BJ (cell line): Measurements from ENCODE around the gene ADAMTS14. TPM values are rescaled to one million over a fixed set of nuclear protein-coding genes. Genes with fewer than 3 reads are reported as not detected.

Experiments used
- CTCF ChIA-PET: fragments of 350-600 bp; formaldehyde crosslinking; extraction: SDS; loops from one replicate; lab custom pipeline; 2021; ENCODE audit warnings: antibody characterized with exemption, inconsistent platforms; lab: Yijun Ruan, JAX
- POLR2A ChIA-PET: fragments of 300-600 bp; sonication (Branson Sonifier 250); formaldehyde crosslinking; extraction: SDS; loops from one replicate; lab custom pipeline; 2021; ENCODE audit warnings: antibody characterized with exemption; lab: Charles Lee
- DNase-seq: peaks from one replicate; pipeline ENCODE4 v3.0.0-alpha.2; 2011; ENCODE audit warnings: low read depth
- H3K27me3 ChIP-seq: 2 replicates; pipeline ENCODE4 v1.6.0; 2011; ENCODE audit warnings: low read length; ENCODE audit not compliant: control insufficient read depth, insufficient read depth
- H3K36me3 ChIP-seq: 2 replicates; pipeline ENCODE4 v1.5.1; 2011; ENCODE audit warnings: low read length; ENCODE audit not compliant: control insufficient read depth, insufficient read depth
- H3K4me3 ChIP-seq: 2 replicates; pipeline ENCODE4 v1.5.1; 2011; ENCODE audit warnings: low read depth, mild to moderate bottlenecking, control low read depth, low read length
- polyA plus RNA-seq: library from polyadenylated mRNA; depleted of rRNA; stranded (reverse); fragments of >200 nt; gene quantifications from 2 replicates; pipeline ENCODE4 v1.2.3, GENCODE V29; 2011
- TF ChIP-seq, protein P1 (sequence below): IDR thresholded peaks from 2 replicates; pipeline ENCODE4 v1.5.1; 2011; ENCODE audit warnings: low read depth, mild to moderate bottlenecking, control low read depth, inconsistent platforms, low read length, moderate library complexity; ENCODE audit not compliant: insufficient read depth

ADAMTS14 gene
- polyA plus RNA-seq, 1 experiment, result 3.3 TPM

DNA sequence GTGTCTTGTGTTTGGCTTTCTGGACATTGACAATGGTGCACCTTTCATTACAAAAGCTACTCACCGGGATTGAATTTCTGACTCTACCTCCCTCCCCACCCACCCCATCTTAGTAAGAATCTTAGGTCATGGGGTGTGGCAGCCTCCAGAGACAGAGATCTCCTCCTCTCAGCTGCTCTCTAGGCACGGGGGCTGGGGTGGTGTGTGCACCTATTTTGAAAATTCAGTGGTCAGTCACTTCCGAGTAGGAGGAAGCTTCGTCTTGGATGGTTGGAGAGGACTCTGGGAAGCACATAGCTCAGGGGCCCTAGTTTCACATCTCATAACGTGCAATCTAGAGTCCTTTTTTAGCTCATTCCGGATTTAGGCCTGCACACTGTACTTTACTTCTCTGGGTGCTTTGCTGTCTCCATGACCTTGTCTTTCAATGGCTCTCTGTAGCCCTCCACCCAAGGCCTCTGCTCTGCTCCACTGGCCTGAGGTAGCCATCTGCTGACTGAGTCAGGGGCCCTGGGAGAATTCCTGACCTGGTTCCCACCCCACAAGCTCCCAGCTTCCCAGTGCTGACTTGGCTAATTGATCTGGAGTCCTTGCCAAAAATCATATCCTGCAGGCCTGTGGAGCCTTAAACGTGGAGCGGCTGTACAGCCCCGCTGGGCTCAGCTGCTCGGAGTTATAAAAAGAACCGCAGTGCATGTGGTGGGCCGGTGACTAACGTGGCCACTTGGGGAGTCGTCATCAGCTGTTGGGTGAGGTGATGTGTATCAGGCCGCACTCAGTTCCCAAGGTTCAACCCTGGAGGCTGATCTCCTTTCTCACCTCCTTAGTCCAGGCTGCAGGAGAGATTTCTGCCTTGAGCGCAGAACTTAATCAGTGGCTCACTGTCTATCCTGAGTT is 19.3 kb upstream of the ADAMTS14 start:
- no peak overlapping the region for H3K4me3 ChIP-seq
- CTCF ChIA-PET, result interaction anchor here (0.5 to 3.1 kb wide), 5 partner anchors 8 to 234 kb away, joined by 3 to 8 read pairs (median 4); no protein-coding TSS in a partner anchor
- POLR2A ChIA-PET, result interaction anchor here (0.5 kb wide), 1 partner anchor 34 kb away, joined by 9 read pairs; no protein-coding TSS in a partner anchor
- TF ChIP-seq, protein P1, sequence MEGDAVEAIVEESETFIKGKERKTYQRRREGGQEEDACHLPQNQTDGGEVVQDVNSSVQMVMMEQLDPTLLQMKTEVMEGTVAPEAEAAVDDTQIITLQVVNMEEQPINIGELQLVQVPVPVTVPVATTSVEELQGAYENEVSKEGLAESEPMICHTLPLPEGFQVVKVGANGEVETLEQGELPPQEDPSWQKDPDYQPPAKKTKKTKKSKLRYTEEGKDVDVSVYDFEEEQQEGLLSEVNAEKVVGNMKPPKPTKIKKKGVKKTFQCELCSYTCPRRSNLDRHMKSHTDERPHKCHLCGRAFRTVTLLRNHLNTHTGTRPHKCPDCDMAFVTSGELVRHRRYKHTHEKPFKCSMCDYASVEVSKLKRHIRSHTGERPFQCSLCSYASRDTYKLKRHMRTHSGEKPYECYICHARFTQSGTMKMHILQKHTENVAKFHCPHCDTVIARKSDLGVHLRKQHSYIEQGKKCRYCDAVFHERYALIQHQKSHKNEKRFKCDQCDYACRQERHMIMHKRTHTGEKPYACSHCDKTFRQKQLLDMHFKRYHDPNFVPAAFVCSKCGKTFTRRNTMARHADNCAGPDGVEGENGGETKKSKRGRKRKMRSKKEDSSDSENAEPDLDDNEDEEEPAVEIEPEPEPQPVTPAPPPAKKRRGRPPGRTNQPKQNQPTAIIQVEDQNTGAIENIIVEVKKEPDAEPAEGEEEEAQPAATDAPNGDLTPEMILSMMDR, result no peak
- H3K36me3 ChIP-seq, result no peaks in the 10 kb centered on the region
- DNase-seq, result peak; percentile 95
- no peaks in the 10 kb centered on the region for H3K27me3 ChIP-seq

DNA sequence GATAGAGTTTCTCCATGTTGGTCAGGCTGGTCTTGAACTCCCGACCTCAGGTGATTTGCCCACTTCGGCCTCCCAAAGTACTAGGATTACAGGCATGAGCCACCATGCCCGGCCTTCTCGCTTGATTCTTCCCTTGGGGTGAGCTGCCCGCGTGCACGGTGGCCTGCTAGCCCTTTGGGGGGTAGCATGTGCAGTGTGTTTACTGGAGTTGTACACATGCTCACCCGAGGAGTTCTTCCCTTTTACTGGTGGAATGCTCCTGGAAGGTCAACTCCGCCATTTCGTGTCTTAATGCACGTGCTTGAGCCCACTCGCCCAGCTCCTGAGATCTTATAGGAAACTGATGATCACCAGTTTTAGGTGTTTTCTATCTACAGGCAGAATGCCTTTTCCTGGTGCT is 17.0 kb upstream of the ADAMTS14 start:
- ChIA-PET CTCF (interaction anchor here (1.0 kb wide), 1 partner anchor 104 kb away, joined by 3 read pairs; no protein-coding TSS in a partner anchor), POLR2A (no interaction called here)
- no peaks in the 10 kb centered on the region for H3K27me3 ChIP-seq
- H3K4me3 ChIP-seq, result no peak overlapping the region
- TF ChIP-seq, protein P1, result no peak
- DNase-seq, result no peak
- no peaks in the 10 kb centered on the region for H3K36me3 ChIP-seq

DNA sequence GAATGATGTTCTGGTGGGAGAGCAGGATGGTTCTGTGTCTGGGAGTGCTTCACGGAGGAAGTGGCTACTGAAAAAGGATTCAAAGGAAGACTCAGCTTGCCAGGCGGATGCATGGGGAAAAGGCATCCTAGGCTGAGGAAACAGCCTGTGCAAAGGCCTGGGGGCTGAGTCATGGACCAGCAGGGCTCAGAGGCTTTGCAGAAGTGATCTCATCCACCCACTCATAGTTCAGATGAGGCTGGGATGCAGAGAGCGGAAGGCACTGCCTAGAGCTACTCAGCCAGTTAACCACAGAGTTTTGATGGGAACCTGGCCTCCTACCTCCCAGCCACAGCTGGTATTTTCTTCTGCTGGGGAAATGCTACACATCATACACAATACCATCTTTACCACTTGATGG is 15.8 kb upstream of the ADAMTS14 start:
- peak; percentile 95 for DNase-seq
- Histone ChIP-seq H3K4me3 (no peak overlapping the region), H3K27me3 (no peaks in the 10 kb centered on the region), H3K36me3 (no peaks in the 10 kb centered on the region)
- ChIA-PET POLR2A (interaction anchor here (1.2 kb wide), 1 partner anchor 17 kb away, joined by 4 read pairs; no protein-coding TSS in a partner anchor), CTCF (interaction anchor here (0.5 to 1.3 kb wide), 4 partner anchors 36 to 107 kb away, joined by 3 to 6 read pairs (median 4); no protein-coding TSS in a partner anchor)
- TF ChIP-seq, protein P1, result no peak

DNA sequence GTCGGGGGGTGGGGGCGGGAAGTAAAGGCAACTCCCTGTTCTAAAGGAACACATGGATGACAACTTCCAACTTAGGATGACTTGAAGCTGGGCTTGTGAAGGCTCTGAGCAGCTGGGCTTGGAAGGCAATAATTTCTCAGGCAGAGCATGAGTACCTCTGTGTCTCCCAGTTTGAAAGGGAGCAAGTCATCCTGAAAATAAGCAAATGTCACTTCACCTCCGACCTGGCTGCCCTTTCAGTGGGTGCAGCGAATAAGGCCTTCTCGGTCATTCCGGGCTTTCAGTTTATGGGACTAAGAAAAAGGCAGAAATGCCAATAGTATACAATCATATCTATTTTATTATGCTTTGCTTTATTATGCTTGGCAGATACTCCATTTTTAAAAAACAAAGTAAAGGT is 15.3 kb upstream of the ADAMTS14 start:
- Histone ChIP-seq H3K4me3 (no peak overlapping the region), H3K27me3 (no peaks in the 10 kb centered on the region), H3K36me3 (no peaks in the 10 kb centered on the region)
- POLR2A ChIA-PET, result interaction anchor here (1.2 kb wide), 1 partner anchor 16 kb away, joined by 4 read pairs; no protein-coding TSS in a partner anchor
- no peak for DNase-seq
- CTCF ChIA-PET, result interaction anchor here (0.5 to 1.3 kb wide), 4 partner anchors 35 to 108 kb away, joined by 3 to 6 read pairs (median 4); no protein-coding TSS in a partner anchor
- TF ChIP-seq, protein P1, result no peak

DNA sequence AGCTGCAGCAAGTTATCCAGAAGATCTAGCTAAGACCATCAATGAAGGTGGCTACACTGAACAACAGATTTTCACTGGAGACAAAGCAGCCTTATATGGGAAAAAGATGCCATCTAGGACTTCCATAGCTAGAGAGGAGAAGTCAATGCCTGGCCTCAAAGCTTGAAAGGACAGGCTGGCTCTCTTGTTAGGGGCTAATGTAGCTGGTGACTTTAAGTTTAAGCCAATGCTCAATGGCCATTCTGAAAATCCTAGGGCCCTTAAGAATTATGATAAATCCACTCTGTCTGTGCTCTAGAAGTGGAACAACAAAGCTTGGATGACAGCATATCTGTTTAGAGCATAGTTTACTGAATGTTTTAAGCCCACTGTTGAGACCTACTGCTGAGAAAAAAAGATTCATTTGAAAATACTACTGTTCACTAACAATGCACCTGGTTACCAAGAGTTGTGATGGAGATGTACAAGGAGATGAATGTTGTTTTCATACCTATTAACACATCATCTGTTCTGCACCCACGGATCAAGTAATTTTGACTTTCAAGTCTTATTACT is 13.6 kb upstream of the ADAMTS14 start:
- CTCF ChIA-PET, result no interaction called here
- POLR2A ChIA-PET, result no interaction called here
- H3K27me3 ChIP-seq, result no peaks in the 10 kb centered on the region
- H3K36me3 ChIP-seq, result no peaks in the 10 kb centered on the region
- TF ChIP-seq, protein P1, result no peak
- no peak for DNase-seq
- no peak overlapping the region for H3K4me3 ChIP-seq
